ENCODE measurements around the gene ADGRF5.

The ADGRF5 gene

DNA sequence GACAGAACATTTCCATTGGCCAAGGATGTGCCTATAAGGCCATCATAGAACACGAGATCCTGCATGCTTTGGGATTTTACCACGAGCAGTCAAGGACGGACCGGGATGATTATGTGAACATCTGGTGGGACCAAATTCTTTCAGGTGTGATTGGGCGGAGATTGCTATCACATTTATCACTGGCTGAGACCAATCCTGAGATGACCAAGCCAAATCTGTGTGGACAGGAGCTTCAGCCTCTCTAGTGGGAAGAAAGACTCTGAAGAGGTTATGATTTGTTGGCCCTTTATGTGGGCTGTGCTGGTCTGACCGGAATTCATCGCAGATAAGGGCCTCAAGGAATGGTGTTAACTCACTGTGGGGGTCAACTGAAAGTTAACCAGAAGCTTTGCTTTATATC lies 102.2 kb downstream of the ADGRF5 start:
- DNase-seq, result no peak

DNA sequence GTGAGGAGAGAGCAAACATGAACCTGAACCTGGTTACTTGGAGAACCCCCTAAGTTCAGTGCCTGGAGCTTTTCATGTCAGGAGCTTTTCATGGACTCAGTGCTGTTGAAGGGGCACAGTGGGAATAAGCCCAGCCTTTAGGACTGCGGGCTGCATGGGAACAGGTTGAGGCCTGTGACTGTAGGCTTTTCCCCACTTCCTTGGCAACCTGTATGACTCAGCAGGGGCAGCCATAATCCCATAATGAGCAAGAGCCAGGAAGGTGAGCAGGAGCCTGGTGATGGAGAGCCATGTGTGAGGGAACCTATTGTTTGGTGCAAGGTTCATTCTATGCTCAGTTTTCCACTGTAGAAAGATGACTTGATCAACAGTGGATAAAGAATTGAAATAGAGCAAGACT lies 105.1 kb downstream of the ADGRF5 start:
- DNase-seq, result no peak

DNA sequence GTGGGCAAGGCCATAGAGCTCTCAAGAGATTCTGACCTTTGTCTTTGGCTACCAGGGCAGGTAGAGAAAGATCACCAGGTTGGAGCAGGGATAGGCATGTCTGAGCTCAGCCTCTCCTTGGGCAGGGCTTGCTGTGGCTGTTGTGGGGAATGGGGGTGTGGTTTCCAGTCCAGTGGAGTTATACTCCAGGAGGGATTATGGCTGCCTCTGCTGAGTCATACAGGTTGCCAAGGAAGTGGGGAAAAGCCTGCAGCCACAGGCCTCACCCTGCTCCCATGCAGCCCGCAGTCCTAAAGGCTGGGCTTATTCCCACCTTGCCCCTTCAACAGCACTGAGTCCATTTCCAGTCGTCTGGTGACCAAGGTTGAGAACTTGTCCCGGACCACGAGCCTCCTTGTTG lies 106.6 kb downstream of the ADGRF5 start:
- DNase-seq, result no peak

DNA sequence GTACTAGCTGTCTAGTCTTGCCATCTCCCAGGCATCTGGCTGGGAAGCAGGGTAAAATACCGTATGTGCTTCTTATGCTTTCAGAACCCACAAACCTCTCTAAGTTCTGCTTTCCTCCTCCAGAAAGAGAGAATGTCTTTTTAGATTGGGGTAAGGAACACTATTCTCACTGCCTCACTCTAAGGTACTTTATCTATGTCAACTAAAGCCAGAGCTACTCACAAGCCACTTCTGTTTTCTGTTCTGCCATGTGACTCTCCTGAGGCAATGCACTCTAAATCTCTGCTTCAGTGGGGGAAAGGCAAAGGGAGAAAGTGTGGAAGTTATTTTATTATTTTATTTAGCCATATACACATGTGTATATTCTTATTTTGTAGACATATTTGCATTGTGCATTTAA lies 112.9 kb downstream of the ADGRF5 start:
- DNase-seq, result no peak
